GM19467 (cell line): Measurements from ENCODE around the gene TYRO3.

Source experiments
- ATAC-seq: cut with Tn5 transposase; IDR thresholded peaks from one replicate; pipeline ENCODE4 v1.9.1; 2021; ENCODE audit warnings: mild to moderate bottlenecking, moderate library complexity; ENCODE audit not compliant: unreplicated experiment

Gene TYRO3

GRCh38 chr15:41558400-41559238 is at the start of gene TYRO3:
TSS of gene TYRO3 (plus strand) at chr15:41559212. CDS start at chr15:41559258, 46 bp downstream.
- ATAC-seq: no peak

- ATAC-seq: no peak
Observed at GRCh38 chr15:41510728-41511127, 48.3 kb upstream of the TYRO3 start.

- no peak for ATAC-seq
Observed at GRCh38 chr15:41511331-41511898, 47.6 kb upstream of the TYRO3 start.

GRCh38 chr15:41511899-41512369 is 47.1 kb upstream of the TYRO3 start:
- no peak for ATAC-seq

- no peak for ATAC-seq
Observed at GRCh38 chr15:41512512-41512939, 46.5 kb upstream of the TYRO3 start.

- no peak for ATAC-seq
Observed at GRCh38 chr15:41512940-41513505, 46.0 kb upstream of the TYRO3 start.

GRCh38 chr15:41513506-41514227 is 45.3 kb upstream of the TYRO3 start, which contains the start of gene LTK:
TSS of gene LTK (minus strand) at chr15:41513827. CDS start at chr15:41513709, 118 bp downstream.
- no peak for ATAC-seq

GRCh38 chr15:41517895-41518449 is 41.0 kb upstream of the TYRO3 start:
- no peak for ATAC-seq

- ATAC-seq: no peak
Observed at GRCh38 chr15:41520636-41521035, 38.4 kb upstream of the TYRO3 start.

GRCh38 chr15:41521614-41522013 is 37.4 kb upstream of the TYRO3 start:
- ATAC-seq: no peak

- no peak for ATAC-seq
Observed at GRCh38 chr15:41523097-41523496, 35.9 kb upstream of the TYRO3 start.

- ATAC-seq: no peak
Observed at GRCh38 chr15:41530363-41530956, 28.6 kb upstream of the TYRO3 start.

GRCh38 chr15:41535544-41535943 is 23.5 kb upstream of the TYRO3 start:
- ATAC-seq: no peak

- no peak for ATAC-seq
Observed at GRCh38 chr15:41536866-41537265, 22.1 kb upstream of the TYRO3 start.

GRCh38 chr15:41543521-41543870 is 15.5 kb upstream of the TYRO3 start:
- no peak for ATAC-seq

- ATAC-seq: no peak
Observed at GRCh38 chr15:41544650-41545015, 14.4 kb upstream of the TYRO3 start.

- no peak for ATAC-seq
Observed at GRCh38 chr15:41545218-41545617, 13.8 kb upstream of the TYRO3 start.

- ATAC-seq: no peak
Observed at GRCh38 chr15:41546851-41547786, 11.9 kb upstream of the TYRO3 start.

- ATAC-seq: no peak
Observed at GRCh38 chr15:41550066-41550775, 8.8 kb upstream of the TYRO3 start.
